Measurements from ENCODE around the gene TMEM255B.
"Not testable (repeated sequence)": the region's sequence is repeated elsewhere in the genome, so short reads cannot be mapped to it uniquely, and the experiment has no call there.

TMEM255B gene

GRCh38 chr13:113749507-113749906 is 9.5 kb upstream of the TMEM255B start:
- no peak for DNase-seq (ENCODE audit: low read depth)

DNA sequence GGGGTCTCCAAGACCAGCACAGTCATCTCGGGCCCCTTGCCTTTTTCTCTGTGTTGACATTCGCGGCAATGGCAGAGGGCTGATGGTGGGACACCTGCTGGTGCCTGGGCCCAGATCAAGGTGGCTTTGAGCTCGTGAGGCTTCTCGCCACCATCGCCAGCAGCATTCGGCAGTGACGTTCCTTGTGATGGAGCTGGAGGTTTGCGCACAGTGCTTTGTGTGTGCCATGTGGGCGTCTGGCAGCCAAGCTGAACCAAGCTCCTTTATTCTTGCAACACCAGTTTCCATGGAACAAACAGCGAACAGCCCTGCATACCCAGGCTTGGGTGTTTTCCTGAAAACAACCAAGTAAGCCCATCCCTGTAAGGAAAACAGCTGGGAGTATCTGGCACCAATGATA is 9.1 kb upstream of the TMEM255B start:
- DNase-seq (ENCODE audit: low read depth) = no peak

GRCh38 chr13:113750554-113751399 is 8.2 kb upstream of the TMEM255B start:
- DNase-seq (ENCODE audit: low read depth) = no peak

GRCh38 chr13:113751491-113751890 is 7.5 kb upstream of the TMEM255B start:
- DNase-seq (ENCODE audit: low read depth) = no peak

DNA sequence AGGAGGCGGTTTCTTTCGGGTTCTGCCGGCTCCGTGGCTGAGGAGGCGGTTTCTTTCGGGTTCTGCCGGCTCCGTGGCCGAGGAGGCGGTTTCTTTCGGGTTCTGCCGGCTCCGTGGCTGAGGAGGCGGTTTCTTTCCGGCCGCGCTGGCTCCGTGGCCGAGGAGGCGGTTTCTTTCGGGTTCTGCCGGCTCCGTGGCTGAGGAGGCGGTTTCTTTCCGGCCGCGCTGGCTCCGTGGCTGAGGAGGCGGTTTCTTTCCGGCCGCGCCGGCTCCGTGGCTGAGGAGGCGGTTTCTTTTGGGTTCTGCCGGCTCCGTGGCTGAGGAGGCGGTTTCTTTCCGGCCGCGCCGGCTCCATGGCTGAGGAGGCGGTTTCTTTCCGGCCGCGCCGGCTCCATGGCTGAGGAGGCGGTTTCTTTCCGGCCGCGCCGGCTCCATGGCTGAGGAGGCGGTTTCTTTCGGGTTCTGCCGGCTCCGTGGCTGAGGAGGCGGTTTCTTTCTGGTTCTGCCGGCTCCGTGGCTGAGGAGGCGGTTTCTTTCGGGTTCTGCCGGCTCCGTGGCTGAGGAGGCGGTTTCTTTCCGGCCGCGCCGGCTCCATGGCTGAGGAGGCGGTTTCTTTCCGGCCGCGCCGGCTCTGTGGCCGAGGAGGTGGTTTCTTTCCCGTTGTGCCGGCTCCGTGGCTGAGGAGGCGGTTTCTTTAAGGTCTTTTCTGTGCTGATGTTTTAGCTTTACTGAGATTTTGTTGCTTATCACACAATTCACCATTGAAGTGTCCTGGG is 6.6 kb upstream of the TMEM255B start:
- not testable (repeated sequence) for DNase-seq (ENCODE audit: low read depth)

DNA sequence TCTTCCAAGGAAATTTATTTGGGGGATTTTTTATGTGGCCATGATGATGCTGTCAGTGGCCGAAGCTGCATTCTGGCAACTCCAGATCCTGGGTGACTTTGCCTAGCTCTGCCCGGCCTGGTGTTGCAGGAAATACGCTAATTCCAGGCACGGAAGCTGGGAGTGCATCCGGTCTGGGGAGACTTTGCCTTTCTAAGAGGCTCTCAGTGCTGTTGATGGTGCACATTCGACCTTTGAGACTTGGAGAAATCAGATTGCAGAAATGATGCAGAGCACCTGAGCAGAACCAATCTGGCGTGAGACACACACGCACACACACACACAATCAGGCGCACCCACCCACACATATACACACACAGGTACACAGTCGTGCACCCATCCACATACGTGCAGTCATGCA is 5.9 kb upstream of the TMEM255B start:
- DNase-seq (ENCODE audit: low read depth) = no peak

- DNase-seq (ENCODE audit: low read depth) = no peak
Measured at GRCh38 chr13:113754242-113754641, 4.8 kb upstream of the TMEM255B start.

DNA sequence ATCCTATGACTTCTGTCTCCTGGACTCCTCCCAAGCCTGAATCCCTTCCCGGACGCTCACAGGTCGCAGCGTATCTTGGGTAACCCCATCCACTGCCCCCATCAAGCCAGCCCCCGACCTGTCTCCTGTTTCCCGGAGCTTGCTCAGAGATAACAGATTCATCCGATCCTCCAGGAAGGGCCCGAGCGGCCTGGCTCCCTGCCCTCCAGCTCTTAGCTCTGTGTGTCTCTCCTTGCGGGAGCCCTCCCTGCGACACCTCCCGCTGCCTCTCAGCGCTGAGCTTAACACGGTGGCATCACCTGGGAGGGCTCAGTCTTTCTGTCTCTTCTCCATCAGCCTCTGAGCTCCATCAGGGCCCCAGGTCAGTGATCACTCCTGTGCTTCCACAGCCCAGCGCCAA is 4.3 kb upstream of the TMEM255B start:
- no peak for DNase-seq (ENCODE audit: low read depth)

GRCh38 chr13:113756441-113757097 is 2.5 kb upstream of the TMEM255B start:
- DNase-seq (ENCODE audit: low read depth) = no peak

GRCh38 chr13:113759525-113760137 is 605 bp downstream of the TMEM255B start:
- DNase-seq (ENCODE audit: low read depth) = no peak

- no peak for DNase-seq (ENCODE audit: low read depth)
Measured at GRCh38 chr13:113761136-113761535, 2.1 kb downstream of the TMEM255B start.

DNA sequence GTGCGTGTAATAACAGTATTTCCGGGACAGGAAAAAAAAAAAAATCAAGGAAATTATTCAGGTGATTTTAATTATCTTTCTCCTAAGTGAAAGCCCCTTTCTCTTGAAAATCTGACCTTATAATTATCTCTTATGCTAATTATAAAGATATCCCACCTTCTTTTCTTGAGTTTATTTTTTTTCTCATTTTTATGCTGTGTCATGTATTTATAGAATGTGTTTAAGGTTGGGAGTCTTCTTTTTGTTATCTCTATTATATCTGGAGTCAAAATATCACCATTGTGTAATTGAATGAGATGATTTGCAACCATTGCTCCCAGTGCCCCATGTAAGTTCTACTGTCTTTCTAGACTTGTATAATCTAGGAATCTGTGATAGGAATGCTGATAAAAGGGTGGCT is 3.0 kb downstream of the TMEM255B start:
- no peak for DNase-seq (ENCODE audit: low read depth)

GRCh38 chr13:113762538-113762937 is 3.5 kb downstream of the TMEM255B start:
- no peak for DNase-seq (ENCODE audit: low read depth)

DNA sequence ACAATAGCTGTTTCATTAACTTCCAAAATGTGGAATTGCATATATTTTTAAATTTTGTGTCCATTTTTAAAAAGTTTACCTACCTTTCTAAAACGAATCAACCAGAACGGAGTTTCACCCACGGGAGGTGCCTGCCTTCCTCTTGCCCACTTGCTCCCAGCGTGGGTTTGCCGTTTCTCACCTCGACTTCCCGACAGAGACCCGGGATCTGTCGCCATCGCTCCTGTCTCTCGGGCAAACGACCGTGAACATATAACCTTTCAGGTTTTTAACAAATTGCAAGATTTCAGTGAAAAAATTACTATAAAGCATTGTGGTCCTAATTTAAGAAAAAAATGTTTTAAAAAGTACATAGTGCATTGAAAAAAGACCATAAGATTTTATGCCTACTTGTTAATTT is 4.2 kb downstream of the TMEM255B start:
- DNase-seq (ENCODE audit: low read depth) = no peak

- DNase-seq (ENCODE audit: low read depth) = no peak
Measured at GRCh38 chr13:113763961-113764792, 5.2 kb downstream of the TMEM255B start.

DNA sequence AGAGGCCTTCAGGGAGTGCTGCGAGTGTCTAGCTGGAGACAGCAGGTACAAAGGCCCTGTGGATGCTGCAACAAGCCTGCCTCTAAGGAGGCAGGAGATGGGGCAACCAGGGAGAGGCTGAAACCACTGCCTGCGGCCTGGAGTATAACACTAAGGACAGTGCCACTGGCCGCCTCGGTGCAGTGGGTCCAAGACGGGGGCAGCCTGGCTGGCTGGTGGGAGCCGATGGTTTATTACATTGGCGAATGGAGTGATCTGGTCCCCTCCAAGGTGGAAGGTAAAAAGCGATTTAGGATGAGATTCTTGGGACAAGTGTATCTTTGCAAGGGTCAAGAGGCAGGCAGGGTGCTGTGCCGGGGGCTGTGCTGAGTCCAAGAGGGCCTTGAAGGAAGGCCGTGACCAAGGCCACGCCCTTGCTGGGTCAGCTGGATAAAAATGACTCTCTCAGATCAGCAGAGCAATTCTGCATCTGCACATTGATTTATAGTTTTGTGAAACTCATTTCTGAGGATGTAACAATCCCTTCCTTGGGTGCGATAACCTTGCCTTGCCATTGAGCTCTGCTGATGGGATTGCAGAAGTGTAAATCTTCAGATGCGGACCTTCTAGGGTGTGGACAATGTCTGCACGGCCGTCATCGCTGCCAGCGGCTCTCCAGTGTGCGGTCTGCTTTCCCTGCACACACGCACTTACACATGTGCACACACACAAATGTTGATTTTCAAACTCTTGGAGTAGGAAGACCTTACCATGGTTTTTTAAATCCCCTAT is 6.0 kb downstream of the TMEM255B start:
- no peak for DNase-seq (ENCODE audit: low read depth)

DNA sequence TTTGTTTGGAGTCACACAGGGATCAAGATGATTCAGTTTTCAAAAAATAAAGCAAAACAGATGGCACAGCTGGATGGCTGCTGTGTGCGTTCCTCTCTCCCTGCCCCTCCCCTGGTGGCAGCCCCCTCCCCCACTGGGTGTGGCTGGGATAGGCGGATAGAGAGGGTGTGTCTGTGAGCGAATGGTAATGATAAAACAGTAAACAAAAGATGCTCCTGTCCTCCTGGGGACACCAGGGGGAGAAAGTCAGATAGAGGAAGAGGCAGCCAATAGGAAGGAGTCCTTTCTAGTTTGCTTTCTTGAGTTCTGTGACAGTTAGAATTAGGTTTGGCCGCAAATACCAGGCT is 6.5 kb downstream of the TMEM255B start:
- DNase-seq (ENCODE audit: low read depth) = no peak

- DNase-seq (ENCODE audit: low read depth) = no peak
Measured at GRCh38 chr13:113766035-113766800, 7.2 kb downstream of the TMEM255B start.

DNA sequence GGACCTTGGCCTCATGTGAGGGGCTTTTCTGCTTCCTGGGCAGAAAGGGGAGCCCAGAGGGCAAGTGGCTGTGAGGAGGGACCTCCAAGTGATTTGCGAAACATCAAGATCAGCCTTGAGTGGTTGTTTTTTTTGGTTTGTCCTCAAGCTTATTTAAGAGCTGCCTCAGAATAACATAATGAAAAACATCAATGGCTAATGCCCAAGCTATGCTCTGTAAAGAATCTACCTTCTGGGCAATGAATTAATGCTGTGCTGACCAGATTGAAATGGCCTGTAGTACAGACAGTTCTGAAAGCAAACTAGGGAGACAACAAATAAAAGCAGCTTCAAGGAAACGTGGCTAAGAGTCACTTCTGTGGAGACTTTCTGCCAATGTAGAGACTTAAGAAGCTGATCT is 8.3 kb downstream of the TMEM255B start:
- DNase-seq (ENCODE audit: low read depth) = no peak

Data from activated T-helper 1 cell treated with Interleukin-2 at 50 U/mL for 16 hours (primary cell).